Measurements from ENCODE around the gene HOXC5.

Gene HOXC5

GRCh38 chr12:54008260-54008552, 24.6 kb upstream of the HOXC5 start:
- DNase-seq: no peak

GRCh38 chr12:54009171-54010052, 23.4 kb upstream of the HOXC5 start:
- no peak for DNase-seq

GRCh38 chr12:54010053-54010971, 22.5 kb upstream of the HOXC5 start:
- DNase-seq: no peak

GRCh38 chr12:54010972-54011664, 21.7 kb upstream of the HOXC5 start:
- no peak for DNase-seq

GRCh38 chr12:54011665-54012532, 21.0 kb upstream of the HOXC5 start:
- no peak for DNase-seq

- no peak for DNase-seq
These were observed 20.0 kb upstream of the HOXC5 start for GRCh38 chr12:54012631-54013409.

GRCh38 chr12:54014377-54015017, 18.4 kb upstream of the HOXC5 start:
- no peak for DNase-seq

- DNase-seq: no peak
These were observed 17.6 kb upstream of the HOXC5 start for GRCh38 chr12:54015018-54015931.

- no peak for DNase-seq
These were observed 16.8 kb upstream of the HOXC5 start for GRCh38 chr12:54016051-54016450.

- DNase-seq: no peak
These were observed 16.3 kb upstream of the HOXC5 start for GRCh38 chr12:54016478-54016964.

GRCh38 chr12:54017027-54017788, 15.6 kb upstream of the HOXC5 start:
- DNase-seq: no peak

- DNase-seq: peak; percentile 37
These were observed 14.9 kb upstream of the HOXC5 start for GRCh38 chr12:54017878-54018467.

GRCh38 chr12:54018468-54018984, 14.3 kb upstream of the HOXC5 start:
- no peak for DNase-seq

- no peak for DNase-seq
These were observed 13.6 kb upstream of the HOXC5 start for GRCh38 chr12:54019091-54019811.

GRCh38 chr12:54019924-54020590, 12.8 kb upstream of the HOXC5 start:
- no peak for DNase-seq

- DNase-seq: no peak
These were observed 12.1 kb upstream of the HOXC5 start for GRCh38 chr12:54020591-54021405.
